Right kidney (tissue), 1 donor: ENCODE measurements around the gene RIPOR3.
"Not testable (repeated sequence)": the region's sequence is repeated elsewhere in the genome, so short reads cannot be mapped to it uniquely, and the experiment has no call there.

ENCODE experiments used
- DNase-seq: peaks from one replicate; pipeline ENCODE4 v3.0.0-alpha.2; 2016

RIPOR3 gene

GRCh38 chr20:50724112-50724725 is 32.9 kb upstream of the RIPOR3 start:
- no peak for DNase-seq

- no peak for DNase-seq
Measured at GRCh38 chr20:50723672-50724071, 32.3 kb upstream of the RIPOR3 start.

- DNase-seq = no peak
Measured at GRCh38 chr20:50722424-50723155, 31.2 kb upstream of the RIPOR3 start.

- DNase-seq = no peak
Measured at GRCh38 chr20:50721881-50722281, 30.5 kb upstream of the RIPOR3 start.

GRCh38 chr20:50720582-50720981 is 29.2 kb upstream of the RIPOR3 start:
- no peak for DNase-seq

GRCh38 chr20:50720026-50720425 is 28.7 kb upstream of the RIPOR3 start:
- no peak for DNase-seq

GRCh38 chr20:50719328-50719727 is 28.0 kb upstream of the RIPOR3 start:
- no peak for DNase-seq

GRCh38 chr20:50717974-50718761 is 26.8 kb upstream of the RIPOR3 start:
- no peak for DNase-seq

GRCh38 chr20:50717312-50717711 is 26.0 kb upstream of the RIPOR3 start:
- DNase-seq = no peak

- DNase-seq = no peak
Measured at GRCh38 chr20:50716518-50716917, 25.2 kb upstream of the RIPOR3 start.

- no peak for DNase-seq
Measured at GRCh38 chr20:50715694-50716093, 24.4 kb upstream of the RIPOR3 start.

- DNase-seq = not testable (repeated sequence)
Measured at GRCh38 chr20:50714426-50714825, 23.1 kb upstream of the RIPOR3 start.

- DNase-seq = no peak
Measured at GRCh38 chr20:50713657-50714101, 22.3 kb upstream of the RIPOR3 start.

GRCh38 chr20:50712771-50713656 is 21.7 kb upstream of the RIPOR3 start:
- no peak for DNase-seq

- DNase-seq = no peak
Measured at GRCh38 chr20:50711113-50711825, 19.9 kb upstream of the RIPOR3 start.

GRCh38 chr20:50710492-50711063 is 19.2 kb upstream of the RIPOR3 start:
- no peak for DNase-seq

- no peak for DNase-seq
Measured at GRCh38 chr20:50709636-50709973, 18.3 kb upstream of the RIPOR3 start.

- DNase-seq = no peak
Measured at GRCh38 chr20:50708845-50709635, 17.7 kb upstream of the RIPOR3 start.

- no peak for DNase-seq
Measured at GRCh38 chr20:50704971-50705370, 13.6 kb upstream of the RIPOR3 start.

GRCh38 chr20:50704514-50704913 is 13.2 kb upstream of the RIPOR3 start:
- DNase-seq = no peak
